GM12874 (cell line): ENCODE data around the gene ZNF536.

Experiments used
- TF ChIP-seq, protein P1 (sequence below): IDR thresholded peaks from 2 replicates; pipeline ENCODE4 v1.5.1; 2011; ENCODE audit warnings: low read depth, mild to moderate bottlenecking, control low read depth, low read length, moderate library complexity; ENCODE audit not compliant: insufficient read depth

The ZNF536 gene

DNA sequence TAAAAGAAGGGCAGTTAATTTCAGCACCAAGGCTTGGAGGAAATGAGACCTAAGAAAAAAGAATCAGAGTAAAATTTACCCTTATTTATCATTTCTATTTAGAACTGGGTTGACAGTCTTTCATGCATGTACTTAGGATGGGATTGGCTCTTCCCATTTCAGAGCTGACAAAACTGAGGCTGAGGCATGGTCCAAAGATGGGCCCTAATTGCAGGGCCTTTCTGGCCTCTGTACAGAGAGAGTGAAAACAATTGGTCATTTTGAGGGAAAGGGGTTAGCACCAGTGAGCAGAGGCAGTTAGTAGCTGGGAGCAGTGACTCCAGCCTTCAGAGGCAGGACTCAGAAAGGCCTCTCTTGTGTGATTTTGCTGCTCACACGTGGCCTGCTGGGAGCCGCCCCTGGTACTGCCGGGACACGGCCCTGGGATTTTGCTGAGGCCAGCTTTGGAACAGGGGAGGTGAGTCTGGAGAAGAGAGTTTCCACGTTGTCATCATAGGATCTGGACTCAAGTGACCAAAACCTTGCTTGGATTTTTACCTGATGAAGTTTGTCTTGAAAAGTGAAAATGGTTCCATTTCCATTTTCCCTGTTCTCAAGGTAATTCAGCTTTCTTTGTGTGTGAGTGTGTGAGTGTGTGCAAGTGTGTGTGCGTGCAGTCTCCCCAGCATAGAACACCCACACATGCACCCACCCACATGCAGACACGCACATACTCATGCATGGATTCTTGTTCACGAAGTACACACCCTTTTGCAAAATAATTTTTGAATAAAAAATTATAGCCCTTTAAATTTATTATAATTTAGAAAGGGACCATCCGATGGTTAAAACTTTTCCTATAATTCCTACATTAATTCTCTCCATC lies at the start of gene ZNF536:
Gene ZNF536, plus strand, starts transcription at position 425 of the 865 bp plus-strand sequence. CDS start 71,179 bp downstream, outside the sequence.
- TF ChIP-seq, protein P1, sequence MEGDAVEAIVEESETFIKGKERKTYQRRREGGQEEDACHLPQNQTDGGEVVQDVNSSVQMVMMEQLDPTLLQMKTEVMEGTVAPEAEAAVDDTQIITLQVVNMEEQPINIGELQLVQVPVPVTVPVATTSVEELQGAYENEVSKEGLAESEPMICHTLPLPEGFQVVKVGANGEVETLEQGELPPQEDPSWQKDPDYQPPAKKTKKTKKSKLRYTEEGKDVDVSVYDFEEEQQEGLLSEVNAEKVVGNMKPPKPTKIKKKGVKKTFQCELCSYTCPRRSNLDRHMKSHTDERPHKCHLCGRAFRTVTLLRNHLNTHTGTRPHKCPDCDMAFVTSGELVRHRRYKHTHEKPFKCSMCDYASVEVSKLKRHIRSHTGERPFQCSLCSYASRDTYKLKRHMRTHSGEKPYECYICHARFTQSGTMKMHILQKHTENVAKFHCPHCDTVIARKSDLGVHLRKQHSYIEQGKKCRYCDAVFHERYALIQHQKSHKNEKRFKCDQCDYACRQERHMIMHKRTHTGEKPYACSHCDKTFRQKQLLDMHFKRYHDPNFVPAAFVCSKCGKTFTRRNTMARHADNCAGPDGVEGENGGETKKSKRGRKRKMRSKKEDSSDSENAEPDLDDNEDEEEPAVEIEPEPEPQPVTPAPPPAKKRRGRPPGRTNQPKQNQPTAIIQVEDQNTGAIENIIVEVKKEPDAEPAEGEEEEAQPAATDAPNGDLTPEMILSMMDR, result no peak

DNA sequence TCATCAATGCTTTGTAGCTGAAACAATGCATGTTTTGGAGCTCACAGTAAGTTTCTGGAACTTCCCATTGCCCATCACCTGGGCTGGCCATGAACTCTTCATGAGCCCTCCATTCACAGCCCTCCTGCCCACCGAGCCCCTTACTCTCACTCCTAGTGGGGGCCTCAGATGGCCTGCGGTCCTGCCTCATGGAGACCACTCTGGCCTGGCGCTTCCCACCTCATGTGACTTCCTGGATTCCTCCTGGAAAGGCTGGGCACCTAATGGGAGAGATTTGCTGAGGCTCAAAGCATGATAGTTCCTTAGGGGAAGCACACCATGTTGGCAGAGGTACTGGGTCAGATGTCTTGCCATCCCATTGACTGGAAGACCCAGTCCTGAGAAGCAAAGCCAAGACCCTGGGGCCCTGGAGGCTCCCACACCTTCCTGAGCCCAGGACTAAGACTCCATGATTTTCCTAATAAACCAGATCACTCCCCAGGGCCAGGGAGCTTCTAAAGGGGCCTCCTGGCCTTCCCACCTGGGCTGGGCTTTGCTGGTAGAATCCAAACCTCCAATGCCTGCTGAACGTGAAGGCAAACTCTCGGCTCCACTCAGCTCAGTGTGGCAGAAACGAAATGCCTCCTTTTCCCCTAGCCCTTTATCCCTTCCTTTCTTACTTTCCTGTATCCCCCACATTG lies 49.4 kb upstream of the ZNF536 start:
- TF ChIP-seq, protein P1, result no peak

DNA sequence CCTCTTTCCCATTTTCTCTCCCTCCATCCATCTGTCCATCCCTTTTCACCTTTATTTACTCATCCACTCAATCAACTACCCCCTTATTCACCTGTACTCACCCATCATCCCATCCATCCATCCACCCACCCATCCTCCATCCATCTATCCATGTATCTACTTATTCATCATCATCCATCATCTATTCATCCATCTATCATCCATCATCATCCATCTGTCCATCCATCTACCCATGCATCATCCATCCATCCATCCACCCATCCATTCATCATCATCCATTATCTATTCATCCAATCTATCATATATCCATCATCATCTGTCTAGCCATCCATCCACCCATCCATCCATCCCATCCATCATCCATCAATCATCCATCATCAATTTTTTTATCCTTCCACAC lies 48.3 kb upstream of the ZNF536 start:
- TF ChIP-seq, protein P1, result no peak

DNA sequence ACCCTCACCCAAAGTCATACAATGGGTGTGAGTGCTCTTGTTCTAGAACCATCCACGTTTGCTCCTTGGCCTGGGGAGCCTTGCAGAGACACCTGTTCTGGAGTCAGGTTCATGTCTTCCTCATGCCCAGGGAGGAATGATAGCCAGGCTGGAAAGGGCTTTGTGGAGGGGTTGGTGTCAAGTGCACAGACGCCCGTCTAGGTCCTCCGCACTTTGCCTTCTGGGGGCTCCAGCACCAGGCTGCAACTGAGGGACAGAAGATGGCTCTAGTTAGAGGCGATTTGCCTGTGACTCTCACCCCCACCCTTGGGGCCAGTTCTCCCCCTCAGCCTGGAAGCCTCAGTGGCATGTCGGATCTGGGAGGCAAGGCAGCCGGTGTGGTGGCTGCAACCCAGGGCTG lies 47.2 kb upstream of the ZNF536 start:
- TF ChIP-seq, protein P1, result no peak

DNA sequence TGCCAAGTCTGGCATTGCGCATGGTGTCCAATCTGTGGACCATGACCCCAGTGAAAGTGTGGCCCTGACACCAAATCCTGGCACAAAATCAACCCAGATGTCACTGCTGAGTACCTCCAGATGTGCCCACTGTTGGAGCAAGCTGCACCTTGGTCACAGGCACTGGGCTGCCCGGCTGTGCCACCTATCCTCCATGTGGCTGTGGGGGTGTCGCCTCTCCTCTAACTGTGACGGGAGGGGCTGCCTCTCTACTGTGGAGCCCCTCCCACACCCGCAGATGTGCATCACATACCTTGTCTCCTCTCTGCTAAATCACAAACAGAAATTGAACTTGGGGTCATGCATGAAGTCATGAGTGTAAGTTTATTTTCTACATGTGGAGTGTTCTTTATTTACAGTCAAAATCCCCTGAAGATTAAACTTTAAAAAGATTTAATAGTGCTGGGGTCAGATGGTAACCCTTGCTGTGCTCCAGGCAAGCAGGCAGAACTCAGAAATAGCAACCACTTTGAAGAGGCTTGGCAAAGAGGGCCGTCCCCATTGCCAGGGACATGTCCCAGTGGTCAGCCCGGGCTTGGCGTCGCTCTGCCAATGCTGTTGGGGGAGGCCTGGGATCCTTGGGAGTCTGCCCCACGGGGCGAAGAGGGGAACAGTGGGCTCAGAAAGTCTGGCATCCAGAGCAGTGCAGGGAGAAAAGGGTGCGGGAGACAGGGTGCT lies 46.4 kb upstream of the ZNF536 start:
- TF ChIP-seq, protein P1, result no peak

DNA sequence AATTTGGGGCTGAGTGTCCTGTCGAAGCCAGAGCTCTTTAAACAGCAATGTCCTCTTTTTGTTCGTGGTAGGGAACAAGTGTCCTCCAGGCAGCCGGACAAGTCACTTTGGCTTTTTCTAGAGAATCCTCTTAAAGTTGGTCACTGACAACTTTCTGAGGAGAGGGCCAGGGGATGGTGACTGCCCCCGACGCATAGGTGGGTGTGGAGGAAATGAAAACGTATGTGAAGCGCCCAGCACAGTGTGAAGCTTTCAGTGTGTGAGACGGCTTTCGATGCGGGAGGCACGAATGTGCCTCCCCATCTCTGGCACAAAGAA lies 45.8 kb upstream of the ZNF536 start:
- TF ChIP-seq, protein P1, result no peak

DNA sequence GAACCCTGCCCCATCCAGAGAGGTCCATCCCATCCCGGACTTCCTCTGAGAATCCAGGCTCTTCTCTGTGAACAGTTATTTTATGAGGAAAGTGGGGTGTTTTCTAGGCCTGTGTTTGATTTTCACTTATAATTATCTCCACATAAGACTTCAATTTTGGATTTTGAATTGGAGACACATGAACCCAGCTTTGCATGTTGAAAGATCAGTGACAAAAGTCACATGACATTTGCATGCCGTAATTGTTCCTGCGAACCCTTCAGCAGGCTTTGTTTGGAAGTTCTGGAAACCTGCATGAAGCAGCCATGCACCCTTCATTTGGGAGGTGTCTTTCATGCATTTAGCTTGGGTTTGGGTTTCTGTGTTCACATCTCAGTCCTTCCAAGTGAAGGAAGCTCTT lies 44.9 kb upstream of the ZNF536 start:
- TF ChIP-seq, protein P1, result no peak
